HL-60 (cell line): ENCODE data around the gene FANCI.

Experiments
- CTCF ChIP-seq: IDR thresholded peaks from one replicate; pipeline ENCODE4 v1.5.1; 2011; ENCODE audit warnings: low read length, control low read depth, inconsistent platforms; ENCODE audit not compliant: insufficient read depth
- TF ChIP-seq, protein P1 (sequence below): IDR thresholded peaks from 2 replicates; pipeline ENCODE4 v1.6.1; 2012; ENCODE audit warnings: low read depth; ENCODE audit not compliant: insufficient replicate concordance

DNA sequence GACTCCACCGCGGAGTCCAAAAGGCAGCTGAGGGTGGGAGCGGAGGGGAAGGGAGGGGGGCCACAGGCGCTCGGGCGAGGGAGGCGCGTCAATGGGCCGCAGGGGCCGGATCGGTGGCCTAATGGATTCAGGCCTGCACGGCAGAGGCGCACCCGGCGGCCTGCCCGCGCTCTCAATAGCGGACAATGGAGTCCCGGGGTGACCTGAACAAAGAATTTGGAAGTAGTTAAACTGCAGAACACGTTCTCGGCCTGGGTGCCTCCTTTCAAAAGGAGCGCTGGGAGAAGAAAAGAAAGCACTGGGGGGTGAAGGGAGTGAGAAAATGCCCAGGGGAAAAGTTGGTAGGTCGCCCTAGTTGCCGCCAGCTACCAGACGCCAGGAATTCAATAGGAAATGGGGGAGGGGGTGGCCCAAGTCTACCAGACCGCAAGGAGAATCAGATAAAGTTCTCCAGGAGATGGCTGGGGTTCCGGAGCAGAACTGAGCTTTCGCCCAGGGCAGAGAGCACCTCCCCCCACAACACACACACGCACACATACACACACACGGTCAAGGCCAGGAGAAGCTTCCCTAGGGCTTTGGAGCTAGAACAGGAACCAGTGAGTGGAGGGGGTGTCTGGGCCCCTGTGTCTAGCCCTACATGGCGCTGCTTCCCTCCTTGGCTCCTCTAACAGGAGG, 116.7 kb downstream of the FANCI start:
- no peak for TF ChIP-seq CTCF
- TF ChIP-seq, protein P1, sequence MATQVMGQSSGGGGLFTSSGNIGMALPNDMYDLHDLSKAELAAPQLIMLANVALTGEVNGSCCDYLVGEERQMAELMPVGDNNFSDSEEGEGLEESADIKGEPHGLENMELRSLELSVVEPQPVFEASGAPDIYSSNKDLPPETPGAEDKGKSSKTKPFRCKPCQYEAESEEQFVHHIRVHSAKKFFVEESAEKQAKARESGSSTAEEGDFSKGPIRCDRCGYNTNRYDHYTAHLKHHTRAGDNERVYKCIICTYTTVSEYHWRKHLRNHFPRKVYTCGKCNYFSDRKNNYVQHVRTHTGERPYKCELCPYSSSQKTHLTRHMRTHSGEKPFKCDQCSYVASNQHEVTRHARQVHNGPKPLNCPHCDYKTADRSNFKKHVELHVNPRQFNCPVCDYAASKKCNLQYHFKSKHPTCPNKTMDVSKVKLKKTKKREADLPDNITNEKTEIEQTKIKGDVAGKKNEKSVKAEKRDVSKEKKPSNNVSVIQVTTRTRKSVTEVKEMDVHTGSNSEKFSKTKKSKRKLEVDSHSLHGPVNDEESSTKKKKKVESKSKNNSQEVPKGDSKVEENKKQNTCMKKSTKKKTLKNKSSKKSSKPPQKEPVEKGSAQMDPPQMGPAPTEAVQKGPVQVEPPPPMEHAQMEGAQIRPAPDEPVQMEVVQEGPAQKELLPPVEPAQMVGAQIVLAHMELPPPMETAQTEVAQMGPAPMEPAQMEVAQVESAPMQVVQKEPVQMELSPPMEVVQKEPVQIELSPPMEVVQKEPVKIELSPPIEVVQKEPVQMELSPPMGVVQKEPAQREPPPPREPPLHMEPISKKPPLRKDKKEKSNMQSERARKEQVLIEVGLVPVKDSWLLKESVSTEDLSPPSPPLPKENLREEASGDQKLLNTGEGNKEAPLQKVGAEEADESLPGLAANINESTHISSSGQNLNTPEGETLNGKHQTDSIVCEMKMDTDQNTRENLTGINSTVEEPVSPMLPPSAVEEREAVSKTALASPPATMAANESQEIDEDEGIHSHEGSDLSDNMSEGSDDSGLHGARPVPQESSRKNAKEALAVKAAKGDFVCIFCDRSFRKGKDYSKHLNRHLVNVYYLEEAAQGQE = no peak
